ENCODE data around the gene MSI2.

Gene MSI2

GRCh38 chr17:57641761-57642160 lies 385.4 kb downstream of the MSI2 start:
- DNase-seq (ENCODE audit: low read depth): no peak

GRCh38 chr17:57643062-57643461 lies 386.7 kb downstream of the MSI2 start:
- DNase-seq (ENCODE audit: low read depth): no peak

GRCh38 chr17:57644326-57644725 lies 388.0 kb downstream of the MSI2 start:
- DNase-seq (ENCODE audit: low read depth): no peak

GRCh38 chr17:57645950-57646665 lies 389.8 kb downstream of the MSI2 start:
- DNase-seq (ENCODE audit: low read depth): no peak

GRCh38 chr17:57648720-57649119 lies 392.4 kb downstream of the MSI2 start:
- DNase-seq (ENCODE audit: low read depth): no peak

GRCh38 chr17:57649191-57649590 lies 392.9 kb downstream of the MSI2 start:
- no peak for DNase-seq (ENCODE audit: low read depth)

GRCh38 chr17:57649731-57650484 lies 393.6 kb downstream of the MSI2 start:
- DNase-seq (ENCODE audit: low read depth): no peak

GRCh38 chr17:57650548-57650947 lies 394.2 kb downstream of the MSI2 start:
- DNase-seq (ENCODE audit: low read depth): no peak

- no peak for DNase-seq (ENCODE audit: low read depth)
Observed at GRCh38 chr17:57651451-57651850, 395.1 kb downstream of the MSI2 start.

- no peak for DNase-seq (ENCODE audit: low read depth)
Observed at GRCh38 chr17:57651996-57652395, 395.7 kb downstream of the MSI2 start.

- no peak for DNase-seq (ENCODE audit: low read depth)
Observed at GRCh38 chr17:57652811-57653210, 396.5 kb downstream of the MSI2 start.

GRCh38 chr17:57653279-57653678 lies 397.0 kb downstream of the MSI2 start:
- DNase-seq (ENCODE audit: low read depth): no peak

- no peak for DNase-seq (ENCODE audit: low read depth)
Observed at GRCh38 chr17:57654040-57654775, 397.9 kb downstream of the MSI2 start.

- DNase-seq (ENCODE audit: low read depth): no peak
Observed at GRCh38 chr17:57655553-57655952, 399.2 kb downstream of the MSI2 start.

- no peak for DNase-seq (ENCODE audit: low read depth)
Observed at GRCh38 chr17:57657211-57657610, 400.9 kb downstream of the MSI2 start.

GRCh38 chr17:57662041-57662440 lies 405.7 kb downstream of the MSI2 start:
- DNase-seq (ENCODE audit: low read depth): no peak

- peak; percentile 93 for DNase-seq (ENCODE audit: low read depth)
Observed at GRCh38 chr17:57662644-57663308, 406.5 kb downstream of the MSI2 start.

GRCh38 chr17:57663326-57664070 lies 407.2 kb downstream of the MSI2 start:
- DNase-seq (ENCODE audit: low read depth): no peak

GRCh38 chr17:57665128-57665527 lies 408.8 kb downstream of the MSI2 start:
- no peak for DNase-seq (ENCODE audit: low read depth)

- no peak for DNase-seq (ENCODE audit: low read depth)
Observed at GRCh38 chr17:57665696-57666095, 409.4 kb downstream of the MSI2 start.

- DNase-seq (ENCODE audit: low read depth): no peak
Observed at GRCh38 chr17:57666201-57666870, 410.0 kb downstream of the MSI2 start.
